ES-I3 (cell line): ENCODE data around the gene KIAA1217.

Experiments used
- H3K36me3 ChIP-seq: 2 replicates; pipeline ENCODE4 v1.6.1; 2013; ENCODE audit warnings: mild to moderate bottlenecking, low read length, control low read depth, moderate library complexity; ENCODE audit not compliant: insufficient read depth
- H3K4me1 ChIP-seq: 2 replicates; pipeline ENCODE4 v1.6.1; 2013; ENCODE audit warnings: mild to moderate bottlenecking, control low read depth, low read length; ENCODE audit not compliant: insufficient read depth
- H3K9ac ChIP-seq: 2 replicates; pipeline ENCODE4 v1.6.1; 2013; ENCODE audit warnings: low read depth, mild to moderate bottlenecking, low read length, moderate library complexity
- H3K9me3 ChIP-seq: 2 replicates; pipeline ENCODE4 v1.6.1; 2013; ENCODE audit warnings: mild to moderate bottlenecking, low read length, moderate library complexity; ENCODE audit not compliant: control insufficient read depth, insufficient read depth

KIAA1217 gene

GRCh38 chr10:24208661-24209431 lies at the start of gene KIAA1217:
KIAA1217 (plus strand) TSS chr10:24209138; CDS start chr10:24209194, 56 bp downstream.
- Histone ChIP-seq H3K9me3 (no peaks in the 10 kb centered on the region; the same call in 1 of the 2 replicates), H3K9ac (peak within 1 kb of the TSS; percentile 66), H3K36me3 (no peaks in the 10 kb centered on the region), H3K4me1 (peaks cover 31% of the 10 kb centered on the region)

GRCh38 chr10:24162206-24162985 lies 46.5 kb upstream of the KIAA1217 start:
- H3K36me3 ChIP-seq: no peaks in the 10 kb centered on the region
- H3K9ac ChIP-seq: no peak overlapping the region
- no peaks in the 10 kb centered on the region for H3K4me1 ChIP-seq
- no peaks in the 10 kb centered on the region for H3K9me3 ChIP-seq

- H3K4me1 ChIP-seq: no peaks in the 10 kb centered on the region
- no peaks in the 10 kb centered on the region for H3K36me3 ChIP-seq
- no peaks in the 10 kb centered on the region for H3K9me3 ChIP-seq
- no peak overlapping the region for H3K9ac ChIP-seq
Measured at GRCh38 chr10:24163485-24163884, 45.5 kb upstream of the KIAA1217 start.

- Histone ChIP-seq H3K9me3 (no peaks in the 10 kb centered on the region), H3K4me1 (no peaks in the 10 kb centered on the region), H3K9ac (no peak overlapping the region), H3K36me3 (no peaks in the 10 kb centered on the region)
Measured at GRCh38 chr10:24168258-24169170, 40.4 kb upstream of the KIAA1217 start.

- no peaks in the 10 kb centered on the region for H3K36me3 ChIP-seq
- no peaks in the 10 kb centered on the region for H3K4me1 ChIP-seq
- no peaks in the 10 kb centered on the region; the same call in 1 of the 2 replicates for H3K9me3 ChIP-seq
Measured at GRCh38 chr10:24170199-24170598, 38.7 kb upstream of the KIAA1217 start.

GRCh38 chr10:24172909-24173308 lies 36.0 kb upstream of the KIAA1217 start:
- Histone ChIP-seq H3K9me3 (peaks cover 3% of the 10 kb centered on the region), H3K4me1 (no peaks in the 10 kb centered on the region), H3K9ac (no peak overlapping the region)

More at GRCh38 chr10:24170199-24170598, 38.7 kb upstream of the KIAA1217 start:
- H3K9ac ChIP-seq: no peak overlapping the region

GRCh38 chr10:24174014-24174413 lies 34.9 kb upstream of the KIAA1217 start:
- no peaks in the 10 kb centered on the region for H3K36me3 ChIP-seq
- H3K9ac ChIP-seq: no peak overlapping the region
- H3K9me3 ChIP-seq: peaks cover 6% of the 10 kb centered on the region
- no peaks in the 10 kb centered on the region for H3K4me1 ChIP-seq

More at GRCh38 chr10:24172909-24173308, 36.0 kb upstream of the KIAA1217 start:
- H3K36me3 ChIP-seq: no peaks in the 10 kb centered on the region

GRCh38 chr10:24176658-24177057 lies 32.3 kb upstream of the KIAA1217 start:
- Histone ChIP-seq H3K9ac (no peak overlapping the region), H3K9me3 (peaks cover 6% of the 10 kb centered on the region), H3K36me3 (no peaks in the 10 kb centered on the region), H3K4me1 (no peaks in the 10 kb centered on the region)

GRCh38 chr10:24177636-24178035 lies 31.3 kb upstream of the KIAA1217 start:
- Histone ChIP-seq H3K9ac (no peak overlapping the region), H3K36me3 (no peaks in the 10 kb centered on the region), H3K4me1 (no peaks in the 10 kb centered on the region), H3K9me3 (peaks cover 6% of the 10 kb centered on the region)

- Histone ChIP-seq H3K36me3 (no peaks in the 10 kb centered on the region), H3K9me3 (peaks cover 6% of the 10 kb centered on the region; the same call in 1 of the 2 replicates), H3K4me1 (no peaks in the 10 kb centered on the region), H3K9ac (no peak overlapping the region)
Measured at GRCh38 chr10:24180891-24181290, 28.0 kb upstream of the KIAA1217 start.

- H3K9me3 ChIP-seq: no peaks in the 10 kb centered on the region
- no peaks in the 10 kb centered on the region for H3K36me3 ChIP-seq
- no peaks in the 10 kb centered on the region for H3K4me1 ChIP-seq
- no peak overlapping the region for H3K9ac ChIP-seq
Measured at GRCh38 chr10:24184455-24184854, 24.5 kb upstream of the KIAA1217 start.

GRCh38 chr10:24193330-24193729 lies 15.6 kb upstream of the KIAA1217 start:
- H3K9me3 ChIP-seq: no peaks in the 10 kb centered on the region
- no peak overlapping the region for H3K9ac ChIP-seq
- no peaks in the 10 kb centered on the region for H3K4me1 ChIP-seq

GRCh38 chr10:24197263-24197662 lies 11.7 kb upstream of the KIAA1217 start:
- H3K9me3 ChIP-seq: no peaks in the 10 kb centered on the region
- H3K4me1 ChIP-seq: peaks cover 9% of the 10 kb centered on the region; the same call in 1 of the 2 replicates
- no peak overlapping the region for H3K9ac ChIP-seq
- H3K36me3 ChIP-seq: no peaks in the 10 kb centered on the region

More at GRCh38 chr10:24193330-24193729, 15.6 kb upstream of the KIAA1217 start:
- no peaks in the 10 kb centered on the region for H3K36me3 ChIP-seq
